Skeletal muscle cell (primary cell): ENCODE measurements around the gene ITIH1.

Source experiments
- DNase-seq: peaks from one replicate; pipeline ENCODE4 v3.0.0-alpha.2; 2010; ENCODE audit warnings: low read depth
- H3K4me3 ChIP-seq: 2 replicates; pipeline ENCODE4 v1.5.1; 2011; ENCODE audit warnings: low read depth, mild to moderate bottlenecking, control low read depth, low read length, moderate library complexity

Gene ITIH1

DNA sequence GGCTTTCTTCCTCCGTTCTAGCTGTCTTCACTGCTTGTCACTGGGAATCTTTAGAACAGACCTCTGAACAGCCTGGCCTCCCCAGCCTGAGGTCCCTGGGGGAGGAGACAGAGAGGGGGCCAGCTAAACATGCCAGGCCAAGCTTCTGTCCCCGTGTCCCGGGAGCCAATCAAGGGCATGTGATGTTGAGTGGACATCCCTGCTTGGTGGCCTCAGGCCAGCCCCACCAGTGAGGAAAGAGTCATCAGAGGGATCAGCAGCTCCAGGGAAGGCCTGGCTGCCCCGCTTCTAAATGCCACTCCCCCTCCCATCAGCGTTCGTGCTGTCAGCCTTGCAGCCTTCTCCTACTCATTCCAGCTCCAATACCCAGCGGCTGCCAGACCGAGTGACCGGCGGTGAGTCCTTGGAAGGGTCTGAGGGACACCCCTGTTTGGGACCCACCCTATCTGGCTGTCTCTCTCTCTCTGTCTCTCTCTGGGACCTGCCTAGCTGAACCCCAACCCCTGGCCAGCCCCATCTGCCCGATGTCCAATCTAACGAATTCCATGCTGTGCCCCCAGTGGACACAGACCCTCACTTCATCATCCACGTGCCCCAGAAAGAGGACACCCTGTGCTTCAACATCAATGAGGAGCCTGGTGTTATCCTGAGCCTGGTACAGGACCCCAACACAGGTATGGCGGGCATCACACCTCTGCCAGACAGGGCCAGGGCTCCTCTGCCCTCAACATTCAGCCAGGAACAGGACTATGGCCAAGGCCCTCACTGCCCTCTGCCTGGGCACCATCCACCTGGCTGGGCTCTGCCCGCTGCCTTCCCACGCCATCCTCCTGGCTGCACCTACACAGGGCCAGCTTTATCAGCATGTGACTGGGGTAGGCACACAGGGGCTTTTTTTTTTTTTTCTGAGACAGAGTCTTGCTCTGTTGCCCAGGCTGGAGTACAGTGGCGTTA is 10.6 kb downstream of the ITIH1 start:
- H3K4me3 ChIP-seq = no peak overlapping the region
- DNase-seq = no peak

DNA sequence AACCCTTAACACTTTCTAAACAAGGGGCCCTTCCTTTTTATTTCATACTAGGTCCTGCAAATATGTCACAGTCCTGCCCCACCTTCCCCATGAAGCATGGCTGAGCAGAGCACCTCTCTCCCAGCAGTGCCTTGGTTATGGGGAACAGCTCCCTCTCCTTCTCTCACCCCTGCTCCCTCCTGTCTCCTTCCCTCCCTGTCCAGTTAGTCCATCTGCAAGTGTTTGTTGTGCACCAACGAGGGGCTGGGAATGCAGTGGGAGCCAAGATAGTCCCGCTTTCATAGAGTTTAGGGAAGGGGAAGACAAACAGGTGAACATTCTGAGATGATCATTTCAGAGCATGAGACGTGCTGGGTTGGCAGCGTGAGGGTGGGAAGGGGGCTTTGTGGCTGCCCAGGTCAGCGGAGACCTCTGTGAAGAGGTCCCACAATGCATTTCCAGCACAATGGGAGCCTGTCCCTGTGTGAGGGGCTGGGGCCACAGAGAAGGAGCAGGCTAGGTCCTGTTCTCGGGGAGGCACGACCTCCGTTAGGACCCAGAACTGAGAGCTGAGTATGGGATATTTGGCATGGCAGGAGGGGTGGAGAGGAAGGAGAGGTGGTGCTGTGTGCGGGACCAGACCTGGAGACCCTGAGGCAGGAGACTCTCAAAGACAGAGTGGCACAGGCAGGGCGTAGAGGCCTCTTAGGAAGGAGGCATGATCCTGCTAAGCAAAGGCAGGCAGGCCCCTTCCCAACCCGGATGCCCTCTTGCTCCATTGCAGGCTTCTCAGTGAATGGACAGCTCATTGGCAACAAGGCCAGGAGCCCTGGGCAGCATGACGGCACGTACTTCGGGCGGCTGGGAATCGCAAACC is 11.7 kb downstream of the ITIH1 start:
- no peak for DNase-seq
- no peak overlapping the region for H3K4me3 ChIP-seq

GRCh38 chr3:52789746-52790040 is 12.3 kb downstream of the ITIH1 start:
- H3K4me3 ChIP-seq = no peak overlapping the region
- no peak for DNase-seq

DNA sequence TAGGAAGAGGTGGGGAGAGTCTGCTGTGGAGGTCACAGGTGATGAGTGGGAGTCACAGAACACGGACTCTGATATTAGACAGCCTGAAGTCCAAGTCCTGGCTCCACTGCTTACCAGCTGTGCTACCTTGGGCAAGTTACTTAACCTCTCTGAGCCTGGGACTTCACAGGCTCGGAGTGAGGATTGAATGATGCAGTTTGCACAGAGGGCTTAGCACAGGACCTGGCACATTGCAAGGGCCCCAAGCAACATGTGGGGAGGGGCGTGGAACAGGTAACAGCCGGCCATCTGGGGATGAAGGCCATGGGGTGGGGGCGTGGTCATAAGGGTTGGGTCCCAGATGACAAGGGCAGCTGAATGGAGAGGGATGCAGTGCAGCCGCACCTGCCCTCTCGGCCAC is 12.9 kb downstream of the ITIH1 start:
- no peak overlapping the region for H3K4me3 ChIP-seq
- no peak for DNase-seq

- DNase-seq = no peak
- H3K4me3 ChIP-seq = no peak overlapping the region
Measured at GRCh38 chr3:52790741-52791140, 13.3 kb downstream of the ITIH1 start.

DNA sequence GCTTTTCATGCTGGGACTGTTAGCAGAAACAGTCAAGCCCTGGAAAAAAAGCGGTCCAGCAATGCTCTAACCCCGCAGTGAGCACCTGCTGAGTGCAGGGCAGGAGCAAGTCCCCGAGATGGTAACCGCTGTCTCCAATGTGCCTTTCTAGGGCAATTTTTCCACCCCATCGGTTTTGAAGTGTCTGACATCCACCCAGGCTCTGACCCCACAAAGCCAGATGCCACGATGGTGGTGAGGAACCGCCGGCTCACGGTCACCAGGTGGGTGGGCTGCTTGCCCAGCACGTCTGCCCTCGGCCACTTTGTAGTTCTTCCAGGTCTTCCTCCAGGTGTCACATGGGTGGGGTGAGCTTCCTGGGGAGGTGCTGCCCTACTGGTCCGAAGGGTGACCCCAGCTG is 14.0 kb downstream of the ITIH1 start:
- no peak overlapping the region for H3K4me3 ChIP-seq
- DNase-seq = no peak

DNA sequence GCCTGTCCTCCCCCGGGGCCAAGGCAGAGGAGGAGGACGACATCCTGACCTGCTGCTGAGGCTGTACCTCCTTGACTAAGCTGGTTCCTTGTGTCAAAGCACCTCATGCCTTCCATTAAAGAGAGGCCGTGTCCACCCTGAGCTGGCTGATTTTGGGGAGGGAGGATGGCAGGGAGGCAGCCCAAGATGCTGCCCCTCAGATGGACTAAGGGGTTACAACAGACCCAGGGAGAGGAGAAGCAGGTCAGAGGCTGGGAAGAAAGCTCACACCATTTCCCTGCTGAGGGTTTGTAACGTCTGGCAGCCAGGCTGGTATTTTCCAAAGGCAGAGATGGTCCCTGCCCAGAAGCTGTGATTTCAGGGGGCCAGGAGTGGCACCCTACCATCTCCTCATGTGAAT is 14.5 kb downstream of the ITIH1 start:
- no peak overlapping the region for H3K4me3 ChIP-seq

GRCh38 chr3:52792413-52792812 is 15.0 kb downstream of the ITIH1 start:
- no peak overlapping the region for H3K4me3 ChIP-seq
- no peak for DNase-seq

More for the DNA sequence above, 14.5 kb downstream of the ITIH1 start:
- DNase-seq = no peak

DNA sequence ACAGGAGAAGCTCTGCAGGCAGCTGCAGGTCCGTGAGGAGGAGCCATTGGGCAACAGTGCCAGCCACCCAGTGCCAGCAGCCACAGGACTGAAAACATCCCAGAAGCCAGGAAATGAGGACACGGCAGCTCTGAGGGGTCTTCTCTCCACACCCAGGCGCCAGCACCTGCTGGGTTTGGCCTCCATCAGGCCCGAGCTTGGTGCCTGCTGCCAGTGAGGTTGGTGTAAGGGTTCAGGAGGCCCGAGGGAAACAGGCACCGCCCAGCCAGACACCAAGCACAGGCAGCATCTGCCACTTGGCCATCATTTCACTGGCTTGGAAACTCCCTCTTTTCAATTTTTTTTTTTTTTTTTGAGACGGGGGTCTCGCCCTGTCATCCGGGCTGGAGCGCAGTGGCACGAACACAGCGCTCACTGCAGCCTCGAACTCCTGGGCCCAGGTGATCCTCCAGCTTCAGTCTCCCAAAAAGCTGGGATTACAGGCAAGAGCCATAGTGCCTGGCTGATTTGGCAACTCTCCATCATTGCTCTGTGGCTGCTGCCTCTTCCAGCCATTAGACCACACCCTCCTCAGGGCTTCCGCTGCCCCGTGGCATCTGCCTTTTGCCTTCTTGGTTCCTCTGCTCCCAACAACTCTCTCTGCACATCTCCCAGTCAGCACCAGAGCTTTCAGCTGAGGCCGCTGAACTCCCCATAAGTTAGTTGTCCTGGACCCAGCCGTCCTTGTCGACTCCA is 15.7 kb downstream of the ITIH1 start:
- no peak overlapping the region for H3K4me3 ChIP-seq
- no peak for DNase-seq

- H3K4me3 ChIP-seq = no peak overlapping the region
- DNase-seq = no peak
Measured at GRCh38 chr3:52793702-52794611, 16.6 kb downstream of the ITIH1 start.

- DNase-seq = no peak
- no peak within 1 kb of the TSS for H3K4me3 ChIP-seq
Measured at GRCh38 chr3:52794612-52795099, 17.3 kb downstream of the ITIH1 start, which contains the start of gene ITIH3. ITIH3 (plus strand) TSS chr3:52794796; CDS start chr3:52794804, 8 bp downstream.

DNA sequence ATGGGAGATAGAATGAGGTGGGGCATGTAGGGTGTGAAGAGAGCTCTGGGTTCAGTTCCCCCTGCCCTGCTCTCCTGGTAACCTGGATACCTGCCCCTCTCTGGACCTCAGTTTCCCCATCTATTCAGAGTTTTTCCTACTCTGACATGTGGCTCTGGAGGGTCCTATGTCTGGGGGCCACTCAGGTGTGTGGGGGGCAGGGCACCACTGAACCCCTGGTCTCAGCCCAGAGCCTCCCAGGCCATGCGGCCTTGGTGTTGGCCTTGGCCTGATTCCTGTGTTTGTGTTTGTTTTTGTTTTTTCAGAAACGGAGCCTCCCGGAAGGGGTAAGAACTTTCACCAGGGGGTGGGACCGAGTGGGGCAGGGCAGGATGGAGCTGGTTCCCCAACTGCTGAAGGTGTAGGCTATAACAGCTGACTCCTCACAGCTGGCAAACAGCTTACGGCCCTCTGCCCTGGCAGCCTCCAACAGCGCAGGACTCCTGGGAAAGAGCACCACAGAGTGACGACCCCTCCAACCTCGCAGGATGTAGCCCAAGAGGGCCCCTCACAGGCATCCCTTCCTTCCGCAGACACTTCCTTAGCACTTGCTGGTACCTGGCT is 18.0 kb downstream of the ITIH1 start:
- no peak for DNase-seq
- H3K4me3 ChIP-seq = no peak overlapping the region

GRCh38 chr3:52796411-52796810 is 19.0 kb downstream of the ITIH1 start:
- DNase-seq = no peak
- H3K4me3 ChIP-seq = no peak overlapping the region

DNA sequence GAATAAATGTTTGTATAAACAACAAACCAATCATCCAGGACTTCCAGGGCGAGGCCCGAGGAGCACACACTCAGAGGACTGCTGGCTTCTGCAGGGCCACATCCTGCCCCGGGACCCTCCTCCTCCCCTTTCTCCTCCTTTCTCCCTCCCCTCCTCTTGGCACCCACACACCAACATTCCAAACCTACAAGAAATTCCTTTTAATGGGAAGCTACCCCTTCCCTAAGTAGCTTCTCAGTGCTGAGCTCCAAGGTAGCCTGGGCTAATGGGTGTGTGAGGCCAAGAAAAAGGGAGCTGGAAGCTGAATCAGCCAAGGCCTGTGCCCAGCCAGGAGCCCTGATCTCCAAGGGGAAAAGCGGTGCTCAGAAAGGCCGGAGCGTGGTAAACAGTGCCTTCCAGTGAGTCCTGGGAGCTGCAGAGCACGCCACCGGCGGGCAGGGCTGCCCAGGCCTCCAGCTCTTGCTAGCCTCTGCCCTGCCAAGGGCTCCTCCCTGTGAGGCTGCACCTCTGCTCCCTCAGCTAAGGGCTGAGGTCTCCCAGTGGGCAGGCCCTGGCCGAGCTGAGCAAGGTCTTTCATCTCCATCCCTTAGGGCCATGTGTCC is 21.1 kb downstream of the ITIH1 start:
- DNase-seq = no peak
- H3K4me3 ChIP-seq = no peak overlapping the region

GRCh38 chr3:52798978-52799476 is 21.6 kb downstream of the ITIH1 start:
- DNase-seq = no peak
- no peak overlapping the region for H3K4me3 ChIP-seq

DNA sequence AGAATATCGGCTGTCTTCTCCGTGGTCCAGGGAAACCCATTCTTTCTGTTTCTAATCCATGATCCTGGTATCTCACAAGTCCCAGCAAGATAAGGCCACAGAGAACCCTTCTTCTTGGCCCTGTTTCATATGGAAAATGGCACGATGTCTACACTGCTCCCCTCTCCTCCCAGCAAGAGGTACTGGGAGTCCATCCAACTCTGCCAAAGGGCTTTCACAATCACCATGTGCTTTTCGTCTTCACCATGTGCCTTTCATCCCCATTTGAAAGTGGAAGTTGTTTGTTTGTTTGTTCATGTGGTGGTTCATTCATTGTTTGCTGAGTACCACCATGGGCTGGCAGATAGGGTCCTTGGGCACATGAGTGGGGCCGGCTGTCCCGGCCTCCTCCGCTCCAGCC is 22.7 kb downstream of the ITIH1 start:
- DNase-seq = no peak
- no peak overlapping the region for H3K4me3 ChIP-seq

GRCh38 chr3:52801839-52802238 is 24.4 kb downstream of the ITIH1 start:
- DNase-seq = no peak
- H3K4me3 ChIP-seq = no peak overlapping the region
